T1000 (cell line): Measurements from ENCODE around the gene PDLIM4.

Experiments used
- DNase-seq: peaks from one replicate; lab custom pipeline; 2025; ENCODE audit warnings: mixed read lengths; lab: John Stamatoyannopoulos, UW

Gene PDLIM4

GRCh38 chr5:132257131-132258101, at the start of gene PDLIM4:
Gene PDLIM4, plus strand, starts transcription at chr5:132257696. Its CDS starts 39 bp downstream, at chr5:132257735.
- DNase-seq: peak; percentile 22

- DNase-seq: no peak
Measured at GRCh38 chr5:132207778-132208177, 49.7 kb upstream of the PDLIM4 start.

DNA sequence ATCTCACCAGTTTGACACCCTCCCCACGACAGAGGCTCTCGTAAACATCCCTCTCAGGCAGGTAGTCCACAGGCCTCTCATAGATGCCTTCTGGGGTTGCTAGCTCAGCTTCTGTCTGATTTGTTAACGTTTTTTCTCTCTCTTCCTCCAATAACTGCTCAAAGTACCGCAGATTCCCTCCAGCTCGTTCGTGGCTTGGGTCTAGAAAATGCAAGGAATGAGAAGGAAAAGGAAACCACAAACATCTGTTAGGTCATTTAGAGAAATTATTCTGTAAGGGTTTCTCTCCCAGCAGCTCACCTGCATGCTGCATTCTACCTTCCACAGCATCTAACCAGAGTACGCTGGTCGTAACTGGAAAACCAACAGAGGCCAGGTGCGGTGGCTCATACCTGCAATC, 48.4 kb upstream of the PDLIM4 start:
- DNase-seq: no peak

GRCh38 chr5:132209901-132210545, 47.5 kb upstream of the PDLIM4 start:
- DNase-seq: no peak

DNA sequence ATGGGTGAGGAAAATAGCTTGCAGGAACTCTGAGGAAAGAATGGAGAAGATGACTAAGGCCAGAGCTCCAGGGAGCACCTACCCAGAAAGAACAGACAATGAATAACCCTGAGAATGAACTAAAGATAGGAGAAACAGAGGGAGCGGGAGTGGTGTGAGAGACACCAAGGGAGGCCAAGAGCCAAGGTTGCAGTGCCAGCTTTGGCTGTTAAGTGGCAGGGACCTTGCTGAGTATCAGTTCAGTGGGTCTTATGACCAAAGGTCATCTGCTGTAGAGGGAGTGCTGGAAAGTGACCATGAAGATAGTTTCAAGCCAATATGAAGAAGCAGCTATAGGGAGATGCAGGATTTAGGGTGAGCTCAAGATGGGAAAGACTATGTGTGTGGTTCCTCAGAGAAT, 46.6 kb upstream of the PDLIM4 start:
- DNase-seq: no peak

DNA sequence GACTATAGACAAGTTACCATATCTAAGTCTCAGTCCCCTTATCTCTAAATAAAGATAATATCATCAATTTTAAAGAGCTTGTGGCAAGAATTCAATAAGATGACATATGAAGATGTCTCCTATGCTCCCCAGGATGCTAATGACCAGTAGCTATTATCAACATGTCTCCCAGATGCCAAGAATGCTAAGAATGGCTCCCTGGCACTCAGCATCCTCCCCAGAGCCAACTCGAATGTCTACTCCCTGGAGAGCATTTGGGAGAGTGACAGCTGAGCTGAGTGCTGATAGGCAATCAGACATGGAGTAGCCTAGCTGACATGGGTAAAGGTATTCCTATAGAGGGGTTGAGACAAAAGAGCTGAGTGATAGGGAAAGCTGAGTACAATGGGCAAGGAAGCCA, 45.7 kb upstream of the PDLIM4 start:
- DNase-seq: no peak

DNA sequence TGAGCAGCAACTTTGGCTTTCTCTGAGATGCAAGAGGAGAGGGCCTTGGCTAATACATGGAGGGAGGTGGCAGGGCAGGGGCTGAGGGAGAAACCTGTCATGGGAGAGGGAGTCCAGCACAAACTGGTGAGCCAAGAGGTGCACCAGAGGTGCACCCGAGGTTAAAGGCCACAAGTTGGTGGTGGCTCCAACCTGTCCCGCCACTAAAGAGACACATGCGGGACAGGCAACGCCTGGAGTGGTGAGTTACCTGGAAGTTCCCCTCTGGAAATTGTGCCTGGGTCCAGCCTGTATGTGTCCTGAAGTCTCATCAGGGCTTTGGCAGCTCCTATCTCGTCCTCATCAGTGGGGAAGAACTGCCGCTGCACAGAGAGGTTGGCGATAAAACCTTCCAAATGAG, 43.8 kb upstream of the PDLIM4 start:
- DNase-seq: no peak

GRCh38 chr5:132214491-132214890, 43.0 kb upstream of the PDLIM4 start:
- no peak for DNase-seq

DNA sequence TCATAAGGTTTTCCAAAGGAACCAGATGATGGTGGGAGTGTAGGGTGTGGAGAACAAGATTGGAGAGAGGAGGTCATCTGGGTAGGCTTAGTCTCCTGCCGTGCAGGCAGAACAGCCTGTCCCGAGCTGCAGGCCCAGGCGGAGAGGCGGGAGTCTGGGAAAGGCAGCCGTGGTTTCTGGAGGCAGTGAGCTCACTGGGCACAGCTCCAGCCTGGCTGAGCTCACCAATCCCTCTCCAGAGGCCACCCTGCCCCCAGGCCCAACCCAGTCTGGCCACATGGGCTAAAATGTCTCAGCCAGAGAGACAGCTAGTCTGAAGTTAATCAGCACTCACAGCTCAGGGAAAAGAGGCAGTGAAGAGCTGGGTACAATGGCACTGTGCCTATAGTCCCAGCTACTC, 42.2 kb upstream of the PDLIM4 start:
- peak; percentile 89 for DNase-seq

DNA sequence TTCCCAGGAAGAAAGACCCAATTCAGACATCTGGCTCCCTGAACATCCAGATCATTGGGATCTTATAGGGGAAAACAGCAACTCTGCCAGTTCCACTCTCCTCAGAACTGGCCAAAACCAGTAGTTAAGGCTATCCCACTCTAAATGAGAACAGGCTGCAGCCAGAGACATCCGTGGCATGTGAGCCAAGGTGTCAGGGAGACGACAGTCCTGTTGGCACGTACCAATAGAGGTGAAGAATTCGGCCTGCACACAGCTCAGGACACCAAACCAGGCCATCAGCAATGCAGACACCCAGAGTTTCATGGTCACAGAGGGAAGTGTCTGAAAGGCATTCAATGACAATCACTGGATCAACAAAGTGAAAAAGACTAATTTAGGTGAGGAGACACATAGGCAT, 39.2 kb upstream of the PDLIM4 start:
- no peak for DNase-seq

GRCh38 chr5:132219289-132219970, 38.1 kb upstream of the PDLIM4 start:
- no peak for DNase-seq

GRCh38 chr5:132219981-132220380, 37.5 kb upstream of the PDLIM4 start:
- no peak for DNase-seq

- DNase-seq: no peak
Measured at GRCh38 chr5:132220491-132220890, 37.0 kb upstream of the PDLIM4 start.

DNA sequence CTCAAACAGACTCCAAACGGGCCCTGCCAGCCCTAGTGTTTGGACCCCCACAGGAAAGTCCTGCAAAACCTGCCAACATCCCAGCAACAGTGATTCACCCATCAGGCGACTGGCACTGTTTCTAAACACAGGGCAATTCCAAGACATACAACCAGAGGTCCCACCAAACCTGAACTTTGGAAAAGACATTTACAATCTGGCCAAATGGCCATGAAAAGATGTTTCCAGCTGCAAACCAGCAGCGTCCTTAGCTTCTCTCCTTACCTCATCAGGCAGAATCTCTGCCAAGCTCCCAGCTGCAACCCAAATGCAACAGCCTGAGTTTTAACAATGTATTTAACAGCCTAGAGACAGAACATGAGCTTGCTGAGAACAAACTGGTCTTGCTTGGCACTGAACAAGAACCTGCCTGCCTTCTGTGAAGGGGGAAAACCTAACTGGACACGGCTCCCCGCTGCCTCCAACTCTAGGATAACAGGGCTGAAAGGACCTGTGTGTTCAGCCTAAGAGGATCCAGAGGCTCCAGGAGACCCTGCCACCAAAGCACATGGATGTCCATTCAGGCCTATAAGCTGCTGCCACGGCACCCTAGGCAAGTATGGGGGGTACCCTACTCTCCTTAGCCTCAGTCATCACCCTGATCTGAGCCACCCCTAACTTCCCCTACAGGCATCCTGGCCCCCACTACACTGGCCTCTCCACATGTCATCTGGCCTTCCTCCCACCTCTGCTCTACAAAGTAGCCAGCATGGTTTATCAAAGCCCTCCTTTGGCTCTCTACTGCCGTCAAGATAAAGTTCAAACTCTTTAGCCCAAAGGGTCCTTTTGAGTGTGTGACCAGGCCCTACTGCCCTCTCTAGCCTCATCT, 35.5 kb upstream of the PDLIM4 start:
- no peak for DNase-seq

- DNase-seq: no peak
Measured at GRCh38 chr5:132222649-132223038, 34.9 kb upstream of the PDLIM4 start.

DNA sequence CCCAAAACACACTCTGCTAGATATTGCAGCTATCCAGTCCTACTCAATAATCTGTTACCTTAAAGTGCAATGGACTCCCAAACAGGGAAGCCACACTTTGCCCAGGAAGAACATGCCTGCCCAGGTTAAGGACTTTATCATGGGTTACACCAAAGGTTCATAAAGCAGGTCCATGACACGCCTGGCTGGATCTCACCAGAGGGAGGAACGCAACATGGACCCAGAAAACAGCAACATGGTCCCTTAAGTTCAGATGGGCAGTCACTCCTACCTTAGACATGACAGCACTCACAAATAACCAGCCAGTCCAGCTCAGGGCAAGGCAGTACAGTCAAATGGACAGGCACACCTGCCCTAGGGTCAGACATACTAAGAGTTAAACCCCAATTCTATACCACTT, 33.6 kb upstream of the PDLIM4 start:
- DNase-seq: no peak

- no peak for DNase-seq
Measured at GRCh38 chr5:132224716-132225115, 32.8 kb upstream of the PDLIM4 start.

GRCh38 chr5:132225165-132226032, 32.1 kb upstream of the PDLIM4 start:
- DNase-seq: peak; percentile 83

- no peak for DNase-seq
Measured at GRCh38 chr5:132226516-132227234, 30.8 kb upstream of the PDLIM4 start.

DNA sequence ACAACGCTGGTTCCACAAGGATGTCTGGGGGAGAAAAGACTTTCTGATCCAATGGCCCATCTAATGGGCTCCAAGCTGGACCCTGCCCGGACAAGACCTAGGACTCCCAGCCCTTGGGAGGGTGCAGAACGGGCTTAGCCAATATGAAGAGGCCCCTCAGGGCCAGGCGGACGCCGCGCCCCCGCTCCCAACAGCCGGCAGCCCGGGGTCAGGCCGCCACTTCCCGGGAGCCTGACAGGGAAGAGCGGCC, 30.3 kb upstream of the PDLIM4 start:
- no peak for DNase-seq
